GM23338 (cell line): ENCODE results near the gene B4GALT1. TPM values are rescaled to one million over a fixed set of nuclear protein-coding genes. Genes with fewer than 3 reads are reported as not detected.

Experiments
- ATAC-seq: fragments of 200-7000 bp; cut with Tn5 transposase; 3 replicates; pipeline ENCODE4 v1.9.1; 2020
- DNase-seq: peaks from one replicate; pipeline ENCODE4 v3.0.0-alpha.2; 2015; ENCODE audit warnings: low spot score
- H2AFZ ChIP-seq: fragments of 200-600 bp; sonication (generic); 2 replicates; pipeline ENCODE4 v1.8.0; 2016; ENCODE audit warnings: antibody characterized with exemption, mild to moderate bottlenecking, moderate library complexity
- H3F3A ChIP-seq: fragments of 200-600 bp; sonication (generic); replicated peaks from 2 replicates; pipeline ENCODE4 v1.8.0; 2017; ENCODE audit warnings: antibody characterized with exemption, mixed run types, low read depth
- H3K27ac ChIP-seq: fragments of 200-600 bp; sonication (generic); 2 replicates; pipeline ENCODE4 v1.6.1; 2016; ENCODE audit warnings: low read depth
- H3K27me3 ChIP-seq: fragments of 200-600 bp; sonication (generic); 2 replicates; pipeline ENCODE4 v1.8.0; 2016; ENCODE audit warnings: mild to moderate bottlenecking, mixed run types, moderate library complexity; ENCODE audit not compliant: insufficient read depth
- H3K36me3 ChIP-seq: fragments of 200-600 bp; sonication (generic); 2 replicates; pipeline ENCODE4 v1.8.0; 2016; ENCODE audit warnings: mild to moderate bottlenecking; ENCODE audit not compliant: insufficient read depth
- H3K4me1 ChIP-seq: fragments of 200-600 bp; sonication (generic); 2 replicates; pipeline ENCODE4 v1.8.0; 2016; ENCODE audit warnings: mild to moderate bottlenecking, moderate library complexity; ENCODE audit not compliant: insufficient read depth
- H3K4me2 ChIP-seq: fragments of 200-600 bp; sonication (generic); 2 replicates; pipeline ENCODE4 v1.7.1; 2017; ENCODE audit warnings: mixed run types
- H3K4me3 ChIP-seq: fragments of 200-600 bp; sonication (generic); 2 replicates; pipeline ENCODE4 v1.6.1; 2016; ENCODE audit warnings: mixed run types
- H3K79me2 ChIP-seq: fragments of 200-600 bp; sonication (generic); replicated peaks from 2 replicates; pipeline ENCODE4 v1.8.0; 2017; ENCODE audit warnings: mild to moderate bottlenecking; ENCODE audit not compliant: insufficient read depth
- H3K9me2 ChIP-seq: fragments of 200-600 bp; sonication (generic); 2 replicates; pipeline ENCODE4 v1.8.0; 2017; ENCODE audit not compliant: insufficient read depth
- H4K20me1 ChIP-seq: fragments of 200-600 bp; sonication (generic); replicated peaks from 2 replicates; pipeline ENCODE4 v1.8.0; 2017; ENCODE audit warnings: mild to moderate bottlenecking; ENCODE audit not compliant: insufficient read depth
- H3K27ac Mint-ChIP-seq: 2 replicates; pipeline ENCODE4 v1.8.0; 2020; ENCODE audit warnings: inconsistent platforms, mild to moderate bottlenecking, moderate library complexity, mixed read lengths
- H3K27me3 Mint-ChIP-seq: 3 replicates; pipeline ENCODE4 v1.8.0; 2022; ENCODE audit warnings: low read depth, mild to moderate bottlenecking, moderate library complexity, mixed read lengths, inconsistent platforms; ENCODE audit not compliant: insufficient read depth, poor library complexity
- H3K36me3 Mint-ChIP-seq: 3 replicates; pipeline ENCODE4 v1.8.0; 2021; ENCODE audit warnings: low read depth, mild to moderate bottlenecking, inconsistent platforms, moderate library complexity, mixed read lengths
- H3K4me1 Mint-ChIP-seq: 3 replicates; pipeline ENCODE4 v1.8.0; 2020; ENCODE audit warnings: mild to moderate bottlenecking, inconsistent platforms, mixed read lengths
- H3K4me3 Mint-ChIP-seq: 3 replicates; pipeline ENCODE4 v1.8.0; 2021; ENCODE audit warnings: moderate library complexity, mild to moderate bottlenecking, inconsistent platforms, mixed read lengths
- H3K9me3 Mint-ChIP-seq: 3 replicates; pipeline ENCODE4 v1.8.0; 2020; ENCODE audit warnings: moderate library complexity, mild to moderate bottlenecking, inconsistent platforms, mixed read lengths
- CREB1 ChIP-seq: fragments of 250-450 bp; sonication (Bioruptor Pico); IDR thresholded peaks from 2 replicates; pipeline ENCODE4 v1.5.0; 2020; ENCODE audit warnings: low read depth, mild to moderate bottlenecking, moderate library complexity
- CTCF ChIP-seq, 2 experiments: fragments of 200-600 bp in 1 of 2; sonication (generic) in 1 of 2; conservative IDR thresholded peaks; 2 replicates each; pipeline versions ENCODE4 v1.5.1 to v1.6.1; 2016 to 2017; ENCODE audit warnings: antibody characterized with exemption in 2 of 2, low read depth in 2 of 2, mild to moderate bottlenecking in 2 of 2, moderate library complexity in 1 of 2
- EZH2 ChIP-seq: fragments of 200-600 bp; sonication (generic); IDR thresholded peaks from one replicate; pipeline ENCODE4 v1.8.0; 2017; ENCODE audit warnings: antibody characterized with exemption, mild to moderate bottlenecking, low read depth; ENCODE audit not compliant: unreplicated experiment
- EZH2phosphoT487 ChIP-seq: fragments of 200-600 bp; sonication (generic); IDR thresholded peaks from one replicate; pipeline ENCODE4 v1.8.1; 2018; ENCODE audit warnings: antibody characterized with exemption; ENCODE audit not compliant: unreplicated experiment
- JUNB ChIP-seq: IDR thresholded peaks from one replicate; pipeline ENCODE4 v1.6.1; 2016; ENCODE audit warnings: antibody characterized with exemption; ENCODE audit not compliant: unreplicated experiment
- NANOG ChIP-seq: IDR thresholded peaks from 2 replicates; pipeline ENCODE4 v1.6.1; 2016; ENCODE audit warnings: antibody characterized with exemption, borderline replicate concordance
- POLR2AphosphoS5 ChIP-seq: IDR thresholded peaks from 2 replicates; pipeline ENCODE4 v1.6.1; 2016; ENCODE audit warnings: antibody characterized with exemption, low read depth
- REST ChIP-seq: IDR thresholded peaks from one replicate; pipeline ENCODE4 v1.6.1; 2018; ENCODE audit warnings: antibody characterized with exemption; ENCODE audit not compliant: unreplicated experiment
- STAT1 ChIP-seq: IDR thresholded peaks from one replicate; pipeline ENCODE4 v1.6.1; 2016; ENCODE audit warnings: antibody characterized with exemption; ENCODE audit not compliant: unreplicated experiment
- ZNF114 ChIP-seq: fragments of 250-450 bp; sonication (Bioruptor Pico); IDR thresholded peaks from 2 replicates; pipeline ENCODE4 v1.5.0; 2020; ENCODE audit warnings: mild to moderate bottlenecking, moderate library complexity
- ZNF331 ChIP-seq: fragments of 250-450 bp; sonication (Bioruptor Pico); IDR thresholded peaks from 2 replicates; pipeline ENCODE4 v1.5.0; 2020; ENCODE audit warnings: low read depth, mild to moderate bottlenecking, moderate library complexity
- ZNF462 ChIP-seq: fragments of 250-450 bp; sonication (Bioruptor Pico); IDR thresholded peaks from 2 replicates; pipeline ENCODE4 v1.5.0; 2020; ENCODE audit warnings: mild to moderate bottlenecking, moderate library complexity
- polyA plus RNA-seq: library from polyadenylated mRNA; unstranded; fragments of >200 nt; fragmentation: Nextera tagmentation; extraction: Ambion mirVana; gene quantifications from 2 replicates; pipeline ENCODE4 v1.2.1, GENCODE V29; 2016
- total RNA-seq: library from RNA; depleted of rRNA; stranded (reverse); fragments of >200 nt; shearing (Covaris generic); gene quantifications from 2 replicates; pipeline ENCODE4 v1.2.3, GENCODE V29; 2014

Gene B4GALT1
- total and polyA plus RNA-seq, 2 experiments from 2014 or later: 6.3 to 15.8 TPM

- TF ChIP-seq ZNF462 (CRISPR knock-in tag) (no peak), STAT1 (no peak)
These were observed 24.6 kb downstream of the B4GALT1 start (continued) for GRCh38 chr9:33142535-33142934.

DNA sequence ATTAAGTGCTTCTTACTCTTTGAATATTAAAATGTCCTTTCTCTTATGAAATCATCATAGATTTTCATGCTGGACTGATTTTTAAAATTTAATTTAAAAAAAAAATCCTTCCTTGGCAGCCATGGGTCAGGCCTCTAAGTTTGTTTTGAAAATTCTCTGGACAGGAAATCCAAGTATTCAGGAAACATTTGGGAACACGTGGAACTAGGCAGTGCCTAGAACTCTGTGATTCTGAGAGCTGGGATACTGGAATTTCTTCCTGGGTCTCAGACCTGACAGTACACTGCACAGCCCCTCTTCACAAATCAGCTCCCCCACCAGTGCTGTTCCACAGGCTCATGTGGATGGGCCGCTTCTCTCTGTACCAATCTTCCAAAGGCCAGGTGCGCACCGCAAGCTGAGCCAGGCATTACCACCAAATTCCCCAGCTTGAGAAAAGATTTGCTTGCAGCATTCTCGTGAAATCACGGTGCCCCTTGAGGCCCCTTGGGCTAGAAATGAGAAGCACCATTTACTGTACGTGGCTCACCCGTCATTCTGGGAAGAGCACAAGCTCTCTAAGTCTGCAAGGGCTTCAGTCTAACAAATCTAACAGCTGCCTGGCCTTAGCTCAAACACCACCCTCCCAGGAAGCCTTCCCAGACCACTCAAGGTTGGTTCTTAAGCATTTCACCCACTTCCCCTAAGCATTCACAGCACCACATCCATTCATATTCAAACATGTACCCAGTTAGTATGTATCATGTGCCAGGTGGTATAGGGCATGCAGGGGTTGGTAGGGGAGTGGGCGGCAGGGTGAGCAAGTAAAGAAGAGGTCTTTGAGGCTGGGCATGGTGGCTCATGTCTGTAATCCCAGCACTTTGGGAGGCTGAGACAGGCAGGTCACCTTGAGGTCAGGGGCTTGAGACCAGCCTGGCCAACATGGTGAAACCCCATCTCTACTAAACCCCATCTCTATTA lies 26.5 kb downstream of the B4GALT1 start:
- no peaks in the 10 kb centered on the region for H3K27me3 ChIP-seq
- no peaks in the 10 kb centered on the region for H3K9me2 ChIP-seq
- H4K20me1 ChIP-seq: no peaks in the 10 kb centered on the region; the same call in 1 of the 2 replicates
- peaks cover 7% of the 10 kb centered on the region; the same call in 1 of the 2 replicates for H3K79me2 ChIP-seq
- no peaks in the 10 kb centered on the region for H3K4me1 ChIP-seq
- no peaks in the 10 kb centered on the region for H3K36me3 ChIP-seq
- peaks cover 10% of the 10 kb centered on the region for H3K4me1 Mint-ChIP-seq
- no peak overlapping the region for H3K4me3 Mint-ChIP-seq
- H3K4me3 ChIP-seq: no peak overlapping the region
- H3K9me3 Mint-ChIP-seq: no peaks in the 10 kb centered on the region
- H3K27ac Mint-ChIP-seq: peak overlapping the region; percentile 72; the same call in 1 of the 2 replicates
- no peak overlapping the region for H3K27ac ChIP-seq
- no peak overlapping the region for H2AFZ ChIP-seq
- no peaks in the 10 kb centered on the region for H3K36me3 Mint-ChIP-seq
- ATAC-seq (no peak; the same call in 2 of the 3 replicates), DNase-seq (no peak)
- no peaks in the 10 kb centered on the region for H3F3A ChIP-seq
- H3K27me3 Mint-ChIP-seq: no peaks in the 10 kb centered on the region
- no peak overlapping the region for H3K4me2 ChIP-seq
- TF ChIP-seq EZH2: no peak
- no peak for TF ChIP-seq REST
- TF ChIP-seq ZNF331 (CRISPR knock-in tag): no peak
- TF ChIP-seq POLR2AphosphoS5: no peak
- no peak for TF ChIP-seq NANOG
- no peak for TF ChIP-seq EZH2phosphoT487
- no peak for TF ChIP-seq CREB1 (CRISPR knock-in tag)
- TF ChIP-seq CTCF (conservative IDR thresholded peaks at IDR 0.05; ENCODE audit: low read depth in 2 of 2): no peak
- no peak for TF ChIP-seq JUNB
- TF ChIP-seq ZNF114 (CRISPR knock-in tag): no peak
